ENCODE results near the gene ILRUN. TPM values are rescaled to one million over a fixed set of nuclear protein-coding genes. Genes with fewer than 3 reads are reported as not detected.

ILRUN gene
- total RNA-seq, 1 experiment from 2014 or later = 64.6 TPM

- no peak overlapping the region for H3T11ph ChIP-seq (ENCODE audit: low read length)
- peaks cover 6 to 10% of the 10 kb centered on the region in 2 experiments for H3K4me1 Mint-ChIP-seq
- peak overlapping the region in 1 of 3 experiments; percentile 37; a peak in 1 of 7 replicates for H3K27ac Mint-ChIP-seq
These were observed 44.3 kb downstream of the ILRUN start for GRCh38 chr6:34652263-34652662.

More at GRCh38 chr6:34652263-34652662, 44.3 kb downstream of the ILRUN start:
- H4K5ac ChIP-seq (ENCODE audit: insufficient read length, low read depth, low read length) = no peak overlapping the region
- H2BK5ac ChIP-seq (ENCODE audit: insufficient read length, low read length) = no peak overlapping the region
- no CpG with 5 or more reads among the region's 1 CpG for WGBS (ENCODE audit: extremely low coverage, insufficient read length, low lambda C conversion rate)
- no peak overlapping the region for H2BK20ac ChIP-seq (ENCODE audit: low read depth, low read length, poor library complexity, severe bottlenecking)
- H4K91ac ChIP-seq (ENCODE audit: insufficient read length, low read depth, low read length) = no peak overlapping the region
- H2AFZ ChIP-seq (ENCODE audit: low read length) = no peak overlapping the region
- H3K9ac ChIP-seq (ENCODE audit: extremely low read depth, insufficient read length, low read length) = no peak overlapping the region
- H3K4ac ChIP-seq (ENCODE audit: low read depth, low read length) = no peak overlapping the region
- H4K20me1 ChIP-seq (ENCODE audit: control insufficient read depth, insufficient read depth, insufficient read length) = no peaks in the 10 kb centered on the region
- no peak overlapping the region for H3K18ac ChIP-seq (ENCODE audit: insufficient read length, low read depth, low read length)
- peaks cover 3% of the 10 kb centered on the region for H3K79me1 ChIP-seq (ENCODE audit: insufficient read depth, low read depth, low read length, poor library complexity, severe bottlenecking)
- no peak overlapping the region for H3K4me3 Mint-ChIP-seq
- H3K27ac ChIP-seq (ENCODE audit: insufficient read length, low read depth, low read length) = no peak overlapping the region
- no peak overlapping the region for H3K4me2 ChIP-seq (ENCODE audit: insufficient read depth, insufficient read length, low read length)
- H4K8ac ChIP-seq (replicated peaks; ENCODE audit: insufficient read length, low read depth, low read length) = no peak overlapping the region
- peaks cover 4 to 16% (median 14%) of the 10 kb centered on the region in 3 experiments; a peak in 5 of 7 replicates for H3K36me3 Mint-ChIP-seq (ENCODE audit: insufficient read depth in 1 of 3, low read depth in 3 of 3)
- no peaks in the 10 kb centered on the region for H3K9me3 ChIP-seq (ENCODE audit: control insufficient read depth, low read depth, low read length)
- H3K27me3 ChIP-seq (ENCODE audit: insufficient read depth, low read length) = no peaks in the 10 kb centered on the region
- H2BK15ac ChIP-seq (ENCODE audit: low read depth, low read length) = no peak overlapping the region
- H2BK12ac ChIP-seq (ENCODE audit: insufficient read length, low read depth, low read length) = no peak overlapping the region
- H3K14ac ChIP-seq (ENCODE audit: insufficient read depth, low read length) = no peak overlapping the region
- no peaks in the 10 kb centered on the region for H3K9me3 Mint-ChIP-seq
- TF ChIP-seq CTCF (conservative IDR thresholded peaks at IDR 0.05) = no peak
- no peak overlapping the region for H3K23ac ChIP-seq (ENCODE audit: insufficient read length, low read depth, low read length)
- H3K4me1 ChIP-seq (ENCODE audit: insufficient read depth, low read length) = peaks cover 5% of the 10 kb centered on the region; the same call in 1 of the 2 replicates
- H3K27me3 Mint-ChIP-seq (ENCODE audit: low read depth) = no peaks in the 10 kb centered on the region
- peaks cover 2% of the 10 kb centered on the region; the same call in 1 of the 2 replicates for H3K79me2 ChIP-seq (ENCODE audit: insufficient read depth, low read length)
- H3K56ac ChIP-seq (ENCODE audit: insufficient read length, low read depth, low read length) = no peak overlapping the region
- H2BK120ac ChIP-seq (ENCODE audit: low read depth, low read length, poor library complexity, severe bottlenecking) = no peak overlapping the region
- DNase-seq = no peak
- no peak overlapping the region for H2AK5ac ChIP-seq (ENCODE audit: insufficient read length, low read length)
- no peaks in the 10 kb centered on the region for H3K23me2 ChIP-seq (ENCODE audit: insufficient read length, low read depth, low read length, poor library complexity, severe bottlenecking)
